BE2C (cell line): ENCODE measurements around the gene KDM4D.

Experiments
- DNase-seq: peaks from one replicate; pipeline ENCODE4 v3.0.0-alpha.2; 2020
- H3K27me3 ChIP-seq: fragments of 250-450 bp; sonication (Bioruptor Pico); 2 replicates; pipeline ENCODE4 v1.5.1; 2020; ENCODE audit warnings: mild to moderate bottlenecking
- H3K36me3 ChIP-seq: fragments of 250-450 bp; sonication (Bioruptor Pico); 2 replicates; pipeline ENCODE4 v1.5.1; 2020; ENCODE audit warnings: mild to moderate bottlenecking
- H3K4me1 ChIP-seq: fragments of 250-450 bp; sonication (Bioruptor Pico); 2 replicates; pipeline ENCODE4 v1.5.1; 2020
- H3K4me3 ChIP-seq: 2 replicates; pipeline ENCODE4 v1.5.1; 2011; ENCODE audit warnings: low read depth, low read length
- H3K9me3 ChIP-seq: fragments of 250-450 bp; sonication (Bioruptor Pico); 2 replicates; pipeline ENCODE4 v1.5.1; 2020
- TF ChIP-seq, protein P1 (sequence below): IDR thresholded peaks from 2 replicates; pipeline ENCODE4 v1.5.1; 2012; ENCODE audit warnings: mild to moderate bottlenecking, low read depth, low read length

The KDM4D gene

DNA sequence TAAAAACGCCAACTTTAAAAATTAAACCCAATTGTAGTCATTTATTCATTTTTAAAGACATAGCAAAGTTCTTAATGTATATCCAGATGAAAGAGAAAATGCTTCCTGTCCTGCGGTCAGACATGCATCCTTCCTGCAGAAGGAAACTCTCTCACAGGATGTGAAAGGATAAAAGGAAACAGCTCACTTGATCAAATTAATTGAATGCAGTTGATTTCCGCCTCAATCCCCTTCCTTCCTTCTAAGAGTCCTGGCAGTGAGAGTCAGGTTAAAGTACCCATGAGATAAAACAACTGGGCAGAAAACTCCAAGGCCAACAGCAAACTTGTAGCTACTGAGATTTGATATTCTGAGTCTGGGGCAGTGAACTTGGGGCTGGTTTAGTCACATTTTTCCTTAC, 38.7 kb upstream of the KDM4D start:
- no peaks in the 10 kb centered on the region; the same call in none of the 2 replicates for H3K9me3 ChIP-seq
- no peak for DNase-seq
- no peaks in the 10 kb centered on the region for H3K27me3 ChIP-seq
- no peak overlapping the region for H3K4me3 ChIP-seq
- TF ChIP-seq, protein P1, sequence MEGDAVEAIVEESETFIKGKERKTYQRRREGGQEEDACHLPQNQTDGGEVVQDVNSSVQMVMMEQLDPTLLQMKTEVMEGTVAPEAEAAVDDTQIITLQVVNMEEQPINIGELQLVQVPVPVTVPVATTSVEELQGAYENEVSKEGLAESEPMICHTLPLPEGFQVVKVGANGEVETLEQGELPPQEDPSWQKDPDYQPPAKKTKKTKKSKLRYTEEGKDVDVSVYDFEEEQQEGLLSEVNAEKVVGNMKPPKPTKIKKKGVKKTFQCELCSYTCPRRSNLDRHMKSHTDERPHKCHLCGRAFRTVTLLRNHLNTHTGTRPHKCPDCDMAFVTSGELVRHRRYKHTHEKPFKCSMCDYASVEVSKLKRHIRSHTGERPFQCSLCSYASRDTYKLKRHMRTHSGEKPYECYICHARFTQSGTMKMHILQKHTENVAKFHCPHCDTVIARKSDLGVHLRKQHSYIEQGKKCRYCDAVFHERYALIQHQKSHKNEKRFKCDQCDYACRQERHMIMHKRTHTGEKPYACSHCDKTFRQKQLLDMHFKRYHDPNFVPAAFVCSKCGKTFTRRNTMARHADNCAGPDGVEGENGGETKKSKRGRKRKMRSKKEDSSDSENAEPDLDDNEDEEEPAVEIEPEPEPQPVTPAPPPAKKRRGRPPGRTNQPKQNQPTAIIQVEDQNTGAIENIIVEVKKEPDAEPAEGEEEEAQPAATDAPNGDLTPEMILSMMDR, result no peak
- peaks cover 11% of the 10 kb centered on the region for H3K4me1 ChIP-seq
- no peaks in the 10 kb centered on the region for H3K36me3 ChIP-seq

DNA sequence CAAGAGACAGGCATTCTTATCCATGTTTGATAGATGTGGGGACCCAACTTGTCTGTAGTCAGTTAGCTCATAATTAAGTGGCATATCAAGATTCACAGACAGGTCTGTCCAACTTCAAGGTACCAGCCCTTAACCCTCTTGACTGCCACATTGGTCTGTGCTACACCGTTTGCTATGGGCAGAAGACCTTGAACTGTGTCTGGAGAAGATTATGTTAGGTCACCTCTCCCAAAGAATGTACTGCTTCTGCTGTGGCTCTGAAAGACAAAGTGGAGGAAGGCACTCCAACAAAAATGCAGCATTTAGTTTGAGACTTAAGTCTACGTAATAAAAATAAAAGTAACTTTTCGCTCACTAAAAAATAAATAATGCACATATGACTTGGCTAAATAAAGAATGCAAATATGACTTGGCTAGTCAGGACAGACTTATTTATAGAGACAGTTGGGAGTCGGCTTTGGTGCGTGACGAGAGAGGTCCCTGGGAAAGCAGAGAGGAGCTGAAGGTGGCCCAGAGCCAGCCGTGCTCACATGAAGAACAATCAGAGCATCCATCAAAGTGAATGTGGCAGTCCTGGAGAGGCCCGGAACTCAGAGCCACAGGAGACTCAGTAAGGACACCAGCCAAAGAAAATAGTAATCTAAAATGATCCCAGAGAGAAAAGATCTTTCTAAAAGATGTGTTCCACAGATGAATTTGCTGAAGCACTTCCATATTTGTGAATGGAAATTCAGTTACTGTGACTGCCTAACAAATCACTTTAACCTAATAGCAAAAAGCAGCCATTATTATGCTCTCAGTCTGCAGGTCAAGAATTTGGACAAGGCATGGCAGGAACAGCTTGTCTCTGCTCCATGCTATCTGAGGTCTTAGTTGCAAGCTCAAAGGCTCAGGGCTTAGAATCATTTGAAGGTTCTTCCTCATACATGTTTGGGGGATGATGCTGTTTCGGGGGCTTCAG, 35.1 kb upstream of the KDM4D start:
- no peak for DNase-seq
- no peaks in the 10 kb centered on the region; the same call in 1 of the 2 replicates for H3K9me3 ChIP-seq
- H3K36me3 ChIP-seq, result no peaks in the 10 kb centered on the region
- H3K4me3 ChIP-seq, result no peak overlapping the region
- no peaks in the 10 kb centered on the region for H3K27me3 ChIP-seq
- peaks cover 11% of the 10 kb centered on the region for H3K4me1 ChIP-seq
- TF ChIP-seq, protein P1, result no peak

DNA sequence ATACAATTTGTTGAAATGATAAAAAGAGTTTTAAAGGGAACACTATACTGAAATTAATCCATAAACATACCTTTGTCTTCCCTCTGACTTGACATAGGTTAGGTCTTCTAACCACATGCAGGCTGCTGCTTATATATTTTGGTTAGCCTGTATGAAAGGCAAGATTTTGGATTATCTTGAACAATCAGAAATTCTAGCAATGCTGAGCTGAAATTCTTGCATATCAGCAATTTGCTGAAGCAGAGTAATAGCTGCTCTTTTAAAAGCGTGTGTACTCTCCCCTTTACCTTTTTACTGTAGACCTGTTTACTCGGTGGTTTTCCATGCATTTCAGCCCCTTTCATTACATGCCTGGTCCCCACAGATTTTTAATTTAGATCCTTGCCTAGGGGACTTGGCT, 34.2 kb upstream of the KDM4D start:
- no peak overlapping the region for H3K4me3 ChIP-seq
- no peaks in the 10 kb centered on the region for H3K36me3 ChIP-seq
- no peaks in the 10 kb centered on the region for H3K27me3 ChIP-seq
- peaks cover 11% of the 10 kb centered on the region for H3K4me1 ChIP-seq
- TF ChIP-seq, protein P1, result no peak
- DNase-seq, result no peak
- no peaks in the 10 kb centered on the region; the same call in 1 of the 2 replicates for H3K9me3 ChIP-seq

DNA sequence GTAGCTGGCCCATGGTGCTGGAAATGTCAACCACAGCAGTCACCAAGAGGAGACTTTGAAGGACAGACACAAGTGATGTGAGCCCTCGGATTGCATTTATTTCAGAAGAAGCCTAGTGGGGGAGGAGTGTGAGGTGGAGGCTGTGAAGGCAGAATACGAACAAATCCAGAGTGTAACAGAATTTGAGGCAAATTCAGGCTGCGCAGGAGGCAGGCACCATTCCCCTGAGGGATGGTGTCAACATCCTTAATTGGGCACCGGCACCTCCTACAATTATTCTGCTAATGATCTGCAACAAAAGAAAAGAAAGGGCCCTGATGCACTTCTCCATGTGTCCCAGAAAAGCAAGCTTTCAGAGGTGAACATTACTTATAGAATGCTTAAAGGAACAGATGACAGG, 32.4 kb upstream of the KDM4D start:
- H3K4me3 ChIP-seq, result no peak overlapping the region
- H3K4me1 ChIP-seq, result no peaks in the 10 kb centered on the region; the same call in 1 of the 2 replicates
- no peaks in the 10 kb centered on the region for H3K27me3 ChIP-seq
- H3K9me3 ChIP-seq, result no peaks in the 10 kb centered on the region; the same call in 1 of the 2 replicates
- H3K36me3 ChIP-seq, result no peaks in the 10 kb centered on the region
- TF ChIP-seq, protein P1, result no peak
- no peak for DNase-seq

DNA sequence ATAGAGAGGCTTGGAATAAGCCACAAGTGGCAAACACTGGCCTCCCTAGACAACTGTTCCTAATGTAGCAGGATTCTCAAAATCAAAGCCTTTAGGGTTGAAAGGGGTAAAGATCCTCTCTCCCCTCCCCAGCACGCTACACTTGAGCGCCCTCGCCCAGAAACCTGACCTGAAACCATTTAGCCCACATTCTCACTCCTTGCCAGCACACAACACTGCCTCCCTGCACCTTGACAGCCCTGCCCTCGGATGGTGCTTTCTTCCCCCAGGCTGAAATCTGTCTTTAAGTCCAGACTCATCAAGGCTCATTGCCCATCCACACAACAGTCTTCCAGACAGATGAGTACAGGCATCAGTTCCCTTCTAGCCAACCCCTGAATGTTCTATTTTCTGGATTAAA, 26.7 kb upstream of the KDM4D start:
- Histone ChIP-seq H3K4me3 (no peak overlapping the region), H3K4me1 (no peaks in the 10 kb centered on the region), H3K36me3 (no peaks in the 10 kb centered on the region), H3K27me3 (no peaks in the 10 kb centered on the region), H3K9me3 (no peaks in the 10 kb centered on the region; the same call in 1 of the 2 replicates)
- TF ChIP-seq, protein P1, result no peak
- no peak for DNase-seq

DNA sequence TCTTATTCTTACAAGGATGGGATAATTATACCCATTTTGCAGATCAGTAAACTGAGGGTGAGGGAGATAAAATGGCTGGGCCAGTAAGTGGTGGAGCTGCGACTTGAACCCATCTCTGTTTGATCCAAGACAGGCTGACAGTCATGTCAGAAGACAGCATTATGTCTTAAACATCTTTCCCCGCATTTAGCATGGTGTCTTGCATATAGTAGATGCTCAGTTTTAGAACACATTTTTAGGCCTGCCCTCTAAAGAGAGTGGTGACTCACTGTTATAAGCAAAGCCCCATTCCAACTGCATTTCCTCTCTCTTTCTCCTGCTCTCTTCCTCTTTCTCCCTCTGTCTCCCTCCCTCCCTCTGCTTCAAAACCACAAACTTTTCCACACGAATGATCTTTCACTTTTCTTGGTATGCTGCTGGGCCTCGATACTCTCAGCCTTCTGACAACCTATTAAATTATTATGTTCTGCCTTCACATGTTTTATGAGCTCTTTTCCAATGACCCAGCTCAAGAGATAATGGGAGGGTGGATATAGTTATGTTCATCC, 25.4 kb upstream of the KDM4D start:
- H3K4me1 ChIP-seq, result no peaks in the 10 kb centered on the region
- TF ChIP-seq, protein P1, result no peak
- H3K36me3 ChIP-seq, result no peaks in the 10 kb centered on the region
- H3K9me3 ChIP-seq, result no peaks in the 10 kb centered on the region; the same call in 1 of the 2 replicates
- H3K27me3 ChIP-seq, result no peaks in the 10 kb centered on the region
- no peak for DNase-seq
- no peak overlapping the region for H3K4me3 ChIP-seq
